Astrocyte of the spinal cord (primary cell): Measurements from ENCODE around the gene CHTOP.

Experiments
- DNase-seq: peaks from one replicate; pipeline ENCODE4 v3.0.0; 2011; ENCODE audit warnings: low read depth, low spot score
- H3K4me3 ChIP-seq: 2 replicates; pipeline ENCODE4 v1.5.1; 2011; ENCODE audit warnings: low read depth, mild to moderate bottlenecking, low read length, moderate library complexity
- in situ Hi-C: cut with HindIII; loops from 2 replicates; pipeline ENCODE4 v1.10.0; 2017; ENCODE audit warnings: low sequenced_read_pairs
- TF ChIP-seq, protein P1 (sequence below): IDR thresholded peaks from 2 replicates; pipeline ENCODE4 v1.5.1; 2012; ENCODE audit warnings: low read depth, mild to moderate bottlenecking, low read length, inconsistent platforms

The CHTOP gene

DNA sequence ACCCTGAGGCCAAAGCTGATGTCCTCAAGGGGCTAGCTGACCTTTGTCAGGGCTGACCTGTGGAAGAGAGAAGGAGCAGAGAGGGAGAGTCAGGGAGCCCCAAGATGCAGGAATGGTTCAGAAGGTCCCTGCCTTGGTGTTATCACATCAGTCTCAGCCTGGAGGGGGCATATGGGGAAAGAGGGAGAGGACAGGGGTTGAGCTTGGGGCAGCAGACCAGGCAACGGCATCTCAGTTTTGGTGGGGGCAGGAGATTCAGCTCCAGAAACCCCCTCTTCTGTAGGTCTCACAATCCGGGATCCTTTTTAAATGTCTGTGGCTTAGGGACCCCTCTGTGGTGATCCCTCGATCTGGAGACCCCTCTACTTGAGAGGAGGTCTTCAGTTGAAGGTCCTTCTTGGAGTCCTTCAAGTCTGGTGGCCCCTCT lies 7.4 kb upstream of the CHTOP start:
- in situ Hi-C loops: no loop called here
- H3K4me3 ChIP-seq: peak overlapping the region; percentile 74
- DNase-seq: no peak
- TF ChIP-seq, protein P1, sequence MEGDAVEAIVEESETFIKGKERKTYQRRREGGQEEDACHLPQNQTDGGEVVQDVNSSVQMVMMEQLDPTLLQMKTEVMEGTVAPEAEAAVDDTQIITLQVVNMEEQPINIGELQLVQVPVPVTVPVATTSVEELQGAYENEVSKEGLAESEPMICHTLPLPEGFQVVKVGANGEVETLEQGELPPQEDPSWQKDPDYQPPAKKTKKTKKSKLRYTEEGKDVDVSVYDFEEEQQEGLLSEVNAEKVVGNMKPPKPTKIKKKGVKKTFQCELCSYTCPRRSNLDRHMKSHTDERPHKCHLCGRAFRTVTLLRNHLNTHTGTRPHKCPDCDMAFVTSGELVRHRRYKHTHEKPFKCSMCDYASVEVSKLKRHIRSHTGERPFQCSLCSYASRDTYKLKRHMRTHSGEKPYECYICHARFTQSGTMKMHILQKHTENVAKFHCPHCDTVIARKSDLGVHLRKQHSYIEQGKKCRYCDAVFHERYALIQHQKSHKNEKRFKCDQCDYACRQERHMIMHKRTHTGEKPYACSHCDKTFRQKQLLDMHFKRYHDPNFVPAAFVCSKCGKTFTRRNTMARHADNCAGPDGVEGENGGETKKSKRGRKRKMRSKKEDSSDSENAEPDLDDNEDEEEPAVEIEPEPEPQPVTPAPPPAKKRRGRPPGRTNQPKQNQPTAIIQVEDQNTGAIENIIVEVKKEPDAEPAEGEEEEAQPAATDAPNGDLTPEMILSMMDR: no peak

- DNase-seq: peak; percentile 96
- in situ Hi-C loops: no loop called here
- TF ChIP-seq, protein P1: peak; percentile 79
- H3K4me3 ChIP-seq: peak within 1 kb of the TSS; percentile 74
These were observed 6.8 kb upstream of the CHTOP start, which contains the start of gene S100A13 for GRCh38 chr1:153626904-153627714. Gene S100A13, minus strand, starts transcription at chr1:153627505. Its CDS starts 1,033 bp downstream, at chr1:153626472.

DNA sequence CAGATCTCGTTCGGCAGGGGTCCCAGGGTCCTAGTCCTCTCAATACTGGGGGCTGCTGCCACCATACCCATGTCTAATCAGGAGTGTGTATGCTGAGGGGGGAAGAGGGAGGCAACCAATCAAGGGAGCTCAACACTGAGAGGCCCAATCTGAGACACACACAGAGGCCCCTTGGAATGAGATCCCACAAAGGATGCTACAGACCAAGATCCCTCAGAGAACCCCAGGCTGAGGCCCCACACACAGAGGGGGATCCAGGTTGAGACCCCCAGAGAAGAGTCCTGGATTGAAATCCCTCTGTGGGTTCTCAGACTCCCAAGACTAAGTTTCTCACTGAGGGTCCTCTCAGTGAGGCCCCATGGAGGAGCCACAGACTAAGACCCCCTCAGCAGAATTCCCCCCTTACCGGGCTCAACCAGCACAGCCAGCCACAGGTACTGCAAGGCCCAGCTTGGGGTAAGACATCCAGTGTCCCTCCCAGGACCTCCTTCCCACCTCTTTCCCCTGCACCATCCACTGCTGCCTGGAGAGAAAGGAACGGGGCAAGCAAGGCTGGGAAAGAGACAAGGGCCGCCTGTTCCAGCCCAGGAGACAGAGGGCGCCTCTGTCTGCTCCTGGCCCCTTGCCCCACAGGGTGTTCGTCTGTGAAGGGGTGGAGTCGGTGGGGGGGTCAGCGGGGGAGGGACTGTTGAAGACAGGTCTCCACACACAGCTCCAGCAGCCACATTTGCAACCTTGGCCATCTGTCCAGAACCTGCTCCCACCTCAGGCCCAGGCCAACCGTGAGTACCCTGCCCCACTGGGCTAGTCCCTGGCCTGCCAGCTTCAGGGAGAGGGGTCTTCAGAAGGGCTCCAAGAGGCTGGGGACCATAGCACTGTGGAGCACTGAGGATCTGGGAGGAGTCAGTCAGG lies 5.9 kb upstream of the CHTOP start, which contains the start of gene S100A1:
Gene S100A1, plus strand, starts transcription at position 720 of the 912 bp plus-strand sequence. CDS start 2,088 bp downstream, outside the sequence.
- H3K4me3 ChIP-seq: peak within 1 kb of the TSS; percentile 74
- TF ChIP-seq, protein P1: no peak
- in situ Hi-C loops: no loop called here
- no peak for DNase-seq

GRCh38 chr1:153628638-153629342 lies 5.1 kb upstream of the CHTOP start:
- in situ Hi-C loops: no loop called here
- H3K4me3 ChIP-seq: no peak overlapping the region
- TF ChIP-seq, protein P1: no peak
- no peak for DNase-seq

DNA sequence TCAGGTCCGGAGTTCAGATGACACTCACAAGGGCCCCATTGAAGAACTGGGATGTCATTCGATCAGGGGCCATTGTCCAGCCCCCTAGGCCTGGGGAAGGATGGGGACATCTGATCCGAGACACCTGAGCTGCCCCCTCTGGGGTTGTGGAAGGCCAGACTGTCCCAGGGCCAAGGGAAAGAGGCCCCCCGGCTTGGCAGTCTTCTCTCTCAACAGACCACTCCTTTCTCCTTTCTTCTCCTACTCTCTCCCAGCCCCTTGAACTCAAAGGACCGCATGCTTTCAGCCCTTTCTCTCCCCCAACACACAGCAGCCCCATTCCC lies 4.6 kb upstream of the CHTOP start:
- H3K4me3 ChIP-seq: no peak overlapping the region
- TF ChIP-seq, protein P1: no peak
- in situ Hi-C loops: no loop called here
- DNase-seq: no peak

DNA sequence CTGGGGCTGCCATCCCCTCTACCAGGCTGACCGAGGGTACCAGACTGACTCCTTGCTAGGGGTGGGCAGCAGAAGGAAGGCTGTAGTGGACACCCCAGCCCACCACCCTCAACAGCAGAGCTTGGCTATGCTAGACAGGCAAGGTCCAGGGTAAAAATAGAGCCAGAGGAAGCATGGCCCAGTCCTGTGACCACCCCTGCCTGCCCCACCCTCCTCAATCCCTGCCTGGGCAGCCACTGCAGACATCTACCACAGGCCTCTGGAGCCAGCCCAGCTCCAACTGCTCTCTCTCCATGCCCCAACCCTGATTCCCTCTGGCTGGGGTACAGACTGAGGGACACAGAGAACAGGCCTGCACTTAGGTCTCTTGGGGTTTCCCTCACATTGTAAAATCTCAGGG lies 3.9 kb upstream of the CHTOP start:
- no peak for DNase-seq
- TF ChIP-seq, protein P1: no peak
- H3K4me3 ChIP-seq: no peak overlapping the region
- in situ Hi-C loops: no loop called here
